ENCODE measurements around the gene KLF11.

GRCh38 chr2:10026940-10027569 is 16.3 kb upstream of the KLF11 start:
- TF ChIP-seq POLR2A (IDR thresholded peaks at IDR 0.05) (no peak), POLR2AphosphoS5 (IDR thresholded peaks at IDR 0.05) (no peak)
- TF ChIP-seq, protein P1, sequence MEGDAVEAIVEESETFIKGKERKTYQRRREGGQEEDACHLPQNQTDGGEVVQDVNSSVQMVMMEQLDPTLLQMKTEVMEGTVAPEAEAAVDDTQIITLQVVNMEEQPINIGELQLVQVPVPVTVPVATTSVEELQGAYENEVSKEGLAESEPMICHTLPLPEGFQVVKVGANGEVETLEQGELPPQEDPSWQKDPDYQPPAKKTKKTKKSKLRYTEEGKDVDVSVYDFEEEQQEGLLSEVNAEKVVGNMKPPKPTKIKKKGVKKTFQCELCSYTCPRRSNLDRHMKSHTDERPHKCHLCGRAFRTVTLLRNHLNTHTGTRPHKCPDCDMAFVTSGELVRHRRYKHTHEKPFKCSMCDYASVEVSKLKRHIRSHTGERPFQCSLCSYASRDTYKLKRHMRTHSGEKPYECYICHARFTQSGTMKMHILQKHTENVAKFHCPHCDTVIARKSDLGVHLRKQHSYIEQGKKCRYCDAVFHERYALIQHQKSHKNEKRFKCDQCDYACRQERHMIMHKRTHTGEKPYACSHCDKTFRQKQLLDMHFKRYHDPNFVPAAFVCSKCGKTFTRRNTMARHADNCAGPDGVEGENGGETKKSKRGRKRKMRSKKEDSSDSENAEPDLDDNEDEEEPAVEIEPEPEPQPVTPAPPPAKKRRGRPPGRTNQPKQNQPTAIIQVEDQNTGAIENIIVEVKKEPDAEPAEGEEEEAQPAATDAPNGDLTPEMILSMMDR (IDR thresholded peaks at IDR 0.05) = no peak

Measured in breast epithelium (tissue), 3 donors.